ENCODE data around the gene TH.
A peak's percentile ranks its signal among the peaks of the same experiment; 100 is the strongest.

The TH gene

GRCh38 chr11:2208691-2209369 is 37.2 kb upstream of the TH start:
- DNase-seq (ENCODE audit: low read depth): no peak

GRCh38 chr11:2207773-2208621 is 36.4 kb upstream of the TH start:
- no peak for DNase-seq (ENCODE audit: low read depth)

- no peak for DNase-seq (ENCODE audit: low read depth)
Measured at GRCh38 chr11:2207212-2207611, 35.6 kb upstream of the TH start.

DNA sequence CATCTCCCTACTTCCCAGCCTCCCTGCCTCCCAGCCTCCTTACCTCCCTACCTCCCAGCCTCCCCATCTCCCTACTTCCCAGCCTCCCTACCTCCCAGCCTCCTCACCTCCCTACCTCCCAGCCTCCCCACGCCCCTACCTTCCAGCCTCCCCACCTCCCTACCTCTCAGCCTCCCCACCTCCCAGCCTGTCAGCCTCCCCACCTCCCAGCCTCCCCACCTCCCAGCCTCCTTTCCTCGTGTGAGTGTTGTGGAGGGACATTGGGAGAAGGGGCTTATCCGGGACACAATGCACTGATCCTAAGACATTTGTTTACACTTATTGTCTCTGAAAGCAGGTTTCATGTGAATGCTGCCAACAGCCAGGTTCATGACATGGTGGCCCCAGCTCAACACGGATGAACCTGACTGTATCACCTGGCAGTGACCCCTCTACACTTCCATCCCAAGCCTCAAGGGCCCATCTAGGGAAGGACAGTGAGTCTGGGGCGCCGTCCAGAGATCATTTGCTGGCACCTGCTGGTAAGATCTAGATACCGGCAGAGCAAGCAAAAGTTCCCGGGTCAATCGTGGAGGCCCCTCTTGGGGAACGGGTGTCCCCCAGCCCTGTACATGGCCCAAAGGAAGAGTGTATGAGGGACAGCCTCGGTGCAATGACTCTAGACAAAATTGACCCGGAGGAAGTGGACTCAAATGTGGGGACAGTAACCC is 34.5 kb upstream of the TH start:
- DNase-seq (ENCODE audit: low read depth): no peak

- no peak for DNase-seq (ENCODE audit: low read depth)
Measured at GRCh38 chr11:2205214-2205720, 33.7 kb upstream of the TH start.

DNA sequence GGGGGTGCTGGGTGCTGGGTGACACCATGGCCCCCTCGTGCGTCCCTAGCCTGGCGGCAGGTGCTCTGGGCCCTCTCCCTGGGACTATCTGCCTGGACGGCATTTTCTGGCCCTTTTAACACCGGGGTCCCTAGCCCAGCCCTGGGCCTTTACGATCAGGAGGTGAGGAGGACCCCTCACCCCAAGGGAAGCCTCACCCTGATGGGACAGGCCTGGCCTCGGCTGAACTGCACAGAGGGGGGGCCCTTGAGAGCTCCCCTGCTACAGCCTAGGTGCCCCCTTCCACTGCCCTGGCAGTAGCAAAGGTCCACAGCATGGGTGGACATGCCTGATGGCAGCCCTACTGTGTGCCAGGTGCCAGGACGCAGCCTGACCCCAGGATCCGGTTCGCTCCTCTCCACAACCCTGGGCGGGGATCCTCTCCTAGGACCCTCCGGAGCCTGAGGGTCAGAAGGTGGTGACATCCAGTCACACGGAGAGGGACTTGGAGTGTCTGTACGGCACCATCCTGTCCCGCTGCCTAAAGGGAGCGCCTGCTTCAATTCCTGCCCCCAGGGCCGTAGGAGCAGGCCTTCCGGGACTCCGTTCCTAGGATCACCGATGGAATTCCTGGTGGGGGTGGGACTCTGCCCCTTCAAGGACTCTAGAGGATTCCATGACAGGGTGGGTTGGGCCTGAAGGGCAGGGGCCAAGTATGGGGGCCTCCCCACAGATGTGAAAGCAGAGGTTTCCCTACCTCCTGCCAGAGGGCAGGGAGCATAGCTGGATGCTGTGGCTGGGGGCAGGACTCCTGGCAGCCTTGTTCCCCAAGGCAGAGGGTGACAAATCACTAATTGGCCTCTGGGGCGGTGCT is 33.0 kb upstream of the TH start:
- DNase-seq (ENCODE audit: low read depth): no peak

DNA sequence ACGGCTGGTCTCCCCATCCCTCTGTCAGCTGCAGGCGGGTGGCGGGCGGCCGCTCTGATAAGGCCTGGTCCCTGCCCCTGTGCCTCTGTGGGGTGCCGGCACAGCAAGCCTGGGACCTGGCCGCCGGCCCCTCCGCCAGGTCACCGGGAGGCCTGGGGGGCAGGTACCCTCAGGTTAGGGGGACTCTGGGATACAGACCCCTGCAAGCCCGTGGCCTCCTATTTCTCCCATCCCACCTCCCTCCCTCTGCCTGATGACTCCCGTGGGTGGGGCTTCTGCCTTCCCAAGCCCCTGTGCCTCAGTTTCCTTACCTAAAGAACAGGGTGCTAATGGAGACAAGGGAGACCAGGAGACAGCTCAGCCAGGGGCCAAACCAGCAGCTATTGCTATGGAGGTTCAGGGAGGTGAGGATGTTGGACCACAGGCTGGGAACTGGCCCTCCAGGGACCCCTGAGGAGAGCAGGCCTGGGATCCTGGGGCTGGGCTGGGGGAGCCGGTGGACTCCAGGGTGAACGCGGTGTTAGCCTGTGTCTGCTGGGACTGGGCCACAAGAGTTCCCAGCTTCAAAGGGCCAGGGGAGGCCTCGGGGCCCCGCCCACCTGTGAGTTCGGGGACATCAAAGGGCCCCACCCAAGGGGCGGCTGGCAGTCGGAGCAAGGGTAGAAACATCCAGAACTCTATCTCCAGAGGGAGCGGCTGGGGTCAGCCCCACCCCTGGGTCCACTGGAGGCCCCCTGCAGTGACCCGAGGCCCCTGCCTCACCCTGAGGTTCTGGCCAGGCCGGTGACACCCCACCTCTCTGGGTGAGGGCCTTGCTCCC is 32.0 kb upstream of the TH start:
- no peak for DNase-seq (ENCODE audit: low read depth)

- DNase-seq (ENCODE audit: low read depth): no peak
Measured at GRCh38 chr11:2202900-2203439, 31.4 kb upstream of the TH start.

DNA sequence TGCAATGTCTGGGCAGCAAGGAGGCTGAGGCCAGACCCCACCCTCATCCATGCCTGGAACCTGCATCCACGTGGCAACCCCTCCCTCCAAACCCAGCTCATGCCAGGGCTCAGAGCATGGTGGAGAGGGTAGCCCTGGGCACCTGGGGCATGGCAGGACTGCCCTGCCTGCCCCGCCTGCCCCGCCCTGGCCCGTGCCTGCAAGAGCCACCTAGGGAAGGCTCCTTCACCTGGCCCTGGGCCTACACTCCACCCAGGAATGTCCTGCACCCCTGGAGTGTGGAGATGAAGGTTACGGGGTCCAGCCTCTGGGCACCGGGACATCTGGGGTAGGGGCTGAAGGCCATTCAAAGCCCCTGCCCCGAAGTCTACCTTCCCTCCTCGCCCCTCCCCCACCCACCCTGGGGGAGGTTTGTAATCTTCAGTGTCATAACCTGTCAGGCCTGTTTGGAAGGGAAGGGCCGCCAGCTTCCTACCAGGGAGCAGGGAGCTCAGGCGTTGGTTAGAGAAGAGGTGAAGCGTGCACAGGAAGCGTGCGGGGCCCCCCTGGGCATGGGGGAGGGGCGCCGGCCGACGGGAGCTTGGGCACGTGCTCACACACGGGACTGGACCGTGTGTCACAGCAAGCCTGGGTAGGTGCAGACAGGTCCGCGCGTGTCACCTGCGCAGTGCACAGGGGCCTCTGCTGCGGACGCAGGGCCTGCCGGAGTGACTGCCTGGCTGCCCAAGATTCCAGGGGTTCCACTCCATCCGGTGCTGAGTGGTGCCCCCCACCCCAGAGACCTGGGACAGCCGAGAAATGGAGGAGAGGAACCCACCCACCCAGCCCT is 30.7 kb upstream of the TH start:
- DNase-seq (ENCODE audit: low read depth): no peak

GRCh38 chr11:2201542-2201941 is 29.9 kb upstream of the TH start:
- DNase-seq (ENCODE audit: low read depth): no peak

- no peak for DNase-seq (ENCODE audit: low read depth)
Measured at GRCh38 chr11:2200957-2201519, 29.4 kb upstream of the TH start.

DNA sequence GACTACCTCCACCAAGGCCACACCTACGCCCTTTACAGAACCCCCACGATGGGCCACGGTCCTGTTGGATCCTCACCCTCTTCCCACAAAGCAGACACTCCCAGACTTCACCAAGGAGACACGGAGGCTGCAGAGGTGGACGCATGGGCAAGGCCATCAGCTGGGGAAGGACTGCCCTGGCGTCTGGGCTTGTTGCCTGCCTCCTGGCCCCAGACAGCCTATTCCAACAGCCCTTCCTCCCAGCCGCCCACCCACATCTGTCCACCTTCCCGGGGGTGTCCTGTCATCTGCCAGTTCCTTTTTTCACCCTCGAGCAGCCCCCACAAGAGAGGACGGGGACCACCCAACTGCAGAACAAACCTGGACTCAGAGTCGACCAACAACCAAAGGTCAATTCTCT is 28.9 kb upstream of the TH start:
- no peak for DNase-seq (ENCODE audit: low read depth)

DNA sequence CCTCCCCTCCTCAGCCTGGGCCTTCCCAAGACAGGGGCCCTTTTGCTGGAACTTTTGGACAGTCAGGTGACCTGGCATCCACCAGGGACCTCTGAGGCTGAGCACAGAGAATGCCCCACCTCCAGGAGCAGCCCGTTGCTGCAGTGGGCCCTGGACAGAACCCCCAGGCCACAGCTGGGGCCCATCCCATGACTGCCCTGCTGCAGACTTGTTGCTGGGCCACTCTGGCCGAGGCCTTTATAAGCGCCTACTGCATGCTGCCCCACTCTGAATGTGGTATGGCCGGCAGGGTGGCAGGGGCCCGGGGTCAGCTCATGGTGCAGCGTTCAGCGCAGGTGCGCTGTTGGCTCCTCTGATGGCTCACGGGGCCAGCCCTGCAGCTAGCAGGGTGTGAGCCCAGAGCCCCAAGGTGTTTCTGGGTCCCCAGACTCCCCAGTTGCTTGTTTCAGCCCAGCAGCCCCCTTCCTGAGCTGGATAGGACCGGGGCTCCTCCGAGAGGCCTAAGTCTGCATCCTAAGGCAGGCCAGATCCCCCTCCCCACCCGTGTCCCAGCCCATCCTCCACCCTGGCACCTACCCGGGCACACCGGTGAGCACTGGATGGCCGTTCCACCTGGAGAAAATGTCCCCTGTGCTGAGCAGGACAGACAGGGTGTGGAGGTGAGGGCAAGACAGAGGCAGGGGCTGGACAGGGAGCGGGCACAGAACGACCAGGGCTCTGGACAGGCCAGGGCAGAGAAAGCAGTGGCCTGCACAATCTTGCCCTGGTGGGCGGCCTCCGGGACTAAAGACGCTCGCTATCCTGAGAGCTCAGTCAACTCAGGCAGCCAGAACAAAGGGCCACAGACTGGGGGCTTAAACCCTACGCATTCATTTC is 28.1 kb upstream of the TH start:
- DNase-seq (ENCODE audit: low read depth): no peak

GRCh38 chr11:2198621-2199365 is 27.2 kb upstream of the TH start:
- no peak for DNase-seq (ENCODE audit: low read depth)

DNA sequence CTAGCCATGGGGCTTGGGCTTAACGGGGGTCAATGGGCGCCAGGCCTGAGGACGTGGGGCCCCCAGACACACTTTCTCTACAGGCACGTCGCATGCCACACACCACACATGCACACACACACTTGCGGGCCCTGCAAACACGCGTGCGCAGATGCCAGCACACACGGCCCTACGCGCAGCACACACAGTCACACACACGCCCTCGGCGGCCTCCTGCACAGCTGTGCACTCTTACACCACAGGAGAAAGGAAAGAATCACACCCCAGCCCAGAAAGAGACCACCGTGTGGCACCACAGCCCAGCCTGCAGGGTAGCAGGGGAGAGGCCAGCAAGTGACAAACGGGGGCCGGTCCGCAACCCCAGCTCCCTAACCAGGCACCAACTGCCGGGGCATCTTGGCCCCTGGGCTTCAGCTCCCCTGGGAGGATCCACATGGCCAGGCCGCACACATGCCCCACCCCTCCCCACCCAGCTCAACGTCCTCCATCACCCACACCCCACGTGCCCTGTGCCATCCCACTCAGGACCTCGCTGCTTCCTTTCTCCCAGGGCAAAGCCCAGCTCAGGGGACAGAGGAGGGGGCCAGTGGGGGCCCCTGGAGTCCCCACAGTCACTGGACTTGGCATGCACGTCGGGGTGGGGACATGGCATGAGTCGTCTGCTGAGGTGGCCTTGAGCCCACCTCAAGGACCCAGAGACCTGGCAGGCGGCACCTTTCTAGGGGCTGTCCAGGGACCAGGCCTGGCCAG is 26.3 kb upstream of the TH start:
- DNase-seq (ENCODE audit: low read depth): no peak

- peak; percentile 39 for DNase-seq (ENCODE audit: low read depth)
Measured at GRCh38 chr11:2196970-2197770, 25.6 kb upstream of the TH start.

Measured in amniotic epithelial cell (primary cell).